IMR-90 (cell line): ENCODE data around the gene GABRD. TPM values are rescaled to one million over a fixed set of nuclear protein-coding genes. Genes with fewer than 3 reads are reported as not detected.

Experiments used
- ATAC-seq: fragments of 200-7000 bp; cut with Tn5 transposase; 2 replicates; pipeline ENCODE4 v1.9.1; 2020; ENCODE audit warnings: low read depth, mild to moderate bottlenecking, moderate library complexity
- BruUV-seq: library from RNA; stranded (reverse); fragments of 400-500 nt; replicated peaks from 2 replicates; lab custom pipeline; 2021; lab: Mats Ljungman, UMichigan
- CTCF ChIA-PET: fragments of 300-600 bp; formaldehyde crosslinking; extraction: SDS; loops from one replicate; lab custom pipeline; 2021; ENCODE audit warnings: antibody characterized with exemption; lab: Yijun Ruan, JAX
- POLR2A ChIA-PET: fragments of 300-600 bp; sonication (Branson Sonifier 250); formaldehyde crosslinking; loops from one replicate; lab custom pipeline; 2022; ENCODE audit warnings: antibody characterized with exemption; ENCODE audit not compliant: unreplicated experiment; lab: Charles Lee
- DNase-seq: peaks from one replicate; pipeline ENCODE4 v3.0.0; 2013
- H2AFZ ChIP-seq: replicated peaks from 2 replicates; pipeline ENCODE3; 2013; ENCODE audit warnings: low read length, mild to moderate bottlenecking; ENCODE audit not compliant: poor library complexity
- H2AK5ac ChIP-seq: 2 replicates; pipeline ENCODE4 v1.6.1; 2013; ENCODE audit warnings: low read depth, low read length, inconsistent platforms
- H2AK9ac ChIP-seq: replicated peaks from 2 replicates; pipeline ENCODE3; 2013; ENCODE audit warnings: mild to moderate bottlenecking, low read depth, low read length, moderate library complexity; ENCODE audit not compliant: poor library complexity
- H2BK120ac ChIP-seq: 2 replicates; pipeline ENCODE4 v1.6.1; 2013; ENCODE audit warnings: low read depth, low read length, inconsistent platforms
- H2BK15ac ChIP-seq: 3 replicates; pipeline ENCODE4 v1.6.1; 2013; ENCODE audit warnings: low read depth, low read length, inconsistent platforms
- H2BK20ac ChIP-seq: 2 replicates; pipeline ENCODE4 v1.6.1; 2013; ENCODE audit warnings: low read depth, mild to moderate bottlenecking, inconsistent platforms, low read length, moderate library complexity
- H2BK5ac ChIP-seq: 2 replicates; pipeline ENCODE4 v1.6.1; 2013; ENCODE audit warnings: mild to moderate bottlenecking, low read depth, low read length, inconsistent platforms; ENCODE audit not compliant: poor library complexity, severe bottlenecking
- H3K14ac ChIP-seq: replicated peaks from 2 replicates; pipeline ENCODE4 v1.6.1; 2013; ENCODE audit warnings: low read depth, low read length, inconsistent platforms
- H3K18ac ChIP-seq: 2 replicates; pipeline ENCODE4 v1.6.1; 2013; ENCODE audit warnings: low read depth, low read length, control low read depth
- H3K23ac ChIP-seq: 2 replicates; pipeline ENCODE4 v1.6.1; 2013; ENCODE audit warnings: low read depth, low read length, inconsistent platforms
- H3K27ac ChIP-seq: 2 replicates; pipeline ENCODE4 v1.5.1; 2013; ENCODE audit warnings: mild to moderate bottlenecking, control low read depth, low read length; ENCODE audit not compliant: insufficient read depth
- H3K27me3 ChIP-seq: 2 replicates; pipeline ENCODE4 v1.6.1; 2013; ENCODE audit warnings: low read length; ENCODE audit not compliant: control insufficient read depth, insufficient read depth
- H3K36me3 ChIP-seq: 2 replicates; pipeline ENCODE4 v1.6.1; 2013; ENCODE audit warnings: low read length, mixed read lengths; ENCODE audit not compliant: control insufficient read depth, insufficient read depth
- H3K4ac ChIP-seq: 2 replicates; pipeline ENCODE4 v1.6.1; 2013; ENCODE audit warnings: low read depth, low read length, inconsistent platforms
- H3K4me1 ChIP-seq: 2 replicates; pipeline ENCODE4 v1.6.1; 2013; ENCODE audit warnings: low read length, mixed read lengths; ENCODE audit not compliant: control insufficient read depth, insufficient read depth
- H3K4me2 ChIP-seq: 2 replicates; pipeline ENCODE4 v1.6.1; 2013; ENCODE audit warnings: low read depth, mild to moderate bottlenecking, control low read depth, low read length, moderate library complexity
- H3K4me3 ChIP-seq: 2 replicates; pipeline ENCODE4 v1.5.1; 2013; ENCODE audit warnings: low read depth, mild to moderate bottlenecking, control low read depth, low read length, moderate library complexity; ENCODE audit not compliant: insufficient read depth
- H3K56ac ChIP-seq: 2 replicates; pipeline ENCODE4 v1.6.1; 2013; ENCODE audit warnings: low read length, inconsistent platforms; ENCODE audit not compliant: insufficient read depth; ENCODE audit errors: extremely low read depth
- H3K79me1 ChIP-seq, 2 experiments: 2 replicates each; pipeline ENCODE4 v1.6.1; 2013; ENCODE audit warnings: low read length in 2 of 2, inconsistent platforms in 1 of 2, low read depth in 1 of 2
- H3K9ac ChIP-seq: 2 replicates; pipeline ENCODE4 v1.6.1; 2013; ENCODE audit warnings: low read depth, low read length, control low read depth
- H3K9me1 ChIP-seq: 2 replicates; pipeline ENCODE4 v1.6.1; 2013; ENCODE audit warnings: low read length, inconsistent platforms; ENCODE audit not compliant: insufficient read depth
- H3K9me3 ChIP-seq: 2 replicates; pipeline ENCODE4 v1.6.1; 2013; ENCODE audit warnings: low read length; ENCODE audit not compliant: control insufficient read depth, insufficient read depth
- H4K20me1 ChIP-seq: 2 replicates; pipeline ENCODE4 v1.6.1; 2013; ENCODE audit warnings: low read length, inconsistent platforms; ENCODE audit not compliant: insufficient read depth
- H4K5ac ChIP-seq: 2 replicates; pipeline ENCODE4 v1.6.1; 2013; ENCODE audit warnings: mild to moderate bottlenecking, low read depth, low read length, control low read depth
- H4K8ac ChIP-seq, 2 experiments: 2 replicates each; pipeline ENCODE4 v1.6.1; 2013; ENCODE audit warnings: low read depth in 2 of 2, low read length in 2 of 2, control low read depth in 1 of 2, inconsistent platforms in 1 of 2
- H4K91ac ChIP-seq: 2 replicates; pipeline ENCODE4 v1.6.1; 2013; ENCODE audit warnings: low read depth, low read length, inconsistent platforms; ENCODE audit not compliant: insufficient read depth
- BHLHE40 ChIP-seq: fragments of 150-350 bp; IDR thresholded peaks from 2 replicates; pipeline ENCODE4 v1.6.1; 2016; ENCODE audit warnings: mild to moderate bottlenecking, low read depth, low read length
- CEBPB ChIP-seq: IDR thresholded peaks from 2 replicates; pipeline ENCODE4 v1.6.1; 2012; ENCODE audit warnings: low read depth, low read length, improper control_type of control experiment
- CHD1 ChIP-seq: IDR thresholded peaks from 2 replicates; pipeline ENCODE4 v1.6.1; 2012; ENCODE audit warnings: low read depth, low read length, improper control_type of control experiment
- CTCF ChIP-seq: conservative IDR thresholded peaks from 2 replicates; pipeline ENCODE4 v1.5.1; 2012; ENCODE audit warnings: mild to moderate bottlenecking, low read depth, low read length, improper control_type of control experiment
- ELK1 ChIP-seq: fragments of 150-350 bp; IDR thresholded peaks from 2 replicates; pipeline ENCODE4 v1.6.1; 2016; ENCODE audit warnings: low read depth, mild to moderate bottlenecking, low read length, moderate library complexity, borderline replicate concordance
- FOS ChIP-seq: fragments of 150-350 bp; IDR thresholded peaks from 2 replicates; pipeline ENCODE4 v1.6.1; 2016; ENCODE audit warnings: low read depth, low read length
- MAFK ChIP-seq: IDR thresholded peaks from 2 replicates; pipeline ENCODE4 v1.6.1; 2012; ENCODE audit warnings: low read depth, low read length, improper control_type of control experiment
- MAZ ChIP-seq: IDR thresholded peaks from 2 replicates; pipeline ENCODE4 v1.6.1; 2012; ENCODE audit warnings: low read depth, mild to moderate bottlenecking, low read length, improper control_type of control experiment, moderate library complexity, borderline replicate concordance
- MXI1 ChIP-seq: IDR thresholded peaks from 2 replicates; pipeline ENCODE4 v1.6.1; 2012; ENCODE audit warnings: low read depth, mild to moderate bottlenecking, low read length, moderate library complexity, borderline replicate concordance
- NFE2L2 ChIP-seq: fragments of 150-350 bp; IDR thresholded peaks from 2 replicates; pipeline ENCODE4 v1.6.1; 2016; ENCODE audit warnings: low read depth, mild to moderate bottlenecking, low read length
- POLR2A ChIP-seq: IDR thresholded peaks from 2 replicates; pipeline ENCODE4 v1.6.1; 2012; ENCODE audit warnings: mild to moderate bottlenecking, low read depth, low read length
- RAD21 ChIP-seq: IDR thresholded peaks from 2 replicates; pipeline ENCODE4 v1.6.1; 2012; ENCODE audit warnings: low read length, improper control_type of control experiment
- RCOR1 ChIP-seq: IDR thresholded peaks from 2 replicates; pipeline ENCODE4 v1.6.1; 2012; ENCODE audit warnings: mild to moderate bottlenecking, low read length, improper control_type of control experiment; ENCODE audit not compliant: insufficient replicate concordance
- RFX5 ChIP-seq: IDR thresholded peaks from 2 replicates; pipeline ENCODE4 v1.8.0; 2012; ENCODE audit warnings: low read depth, mild to moderate bottlenecking, low read length, moderate library complexity
- SMC3 ChIP-seq: fragments of 150-350 bp; IDR thresholded peaks from 2 replicates; pipeline ENCODE4 v1.6.1; 2016; ENCODE audit warnings: low read depth, mild to moderate bottlenecking, antibody characterized with exemption, low read length, moderate library complexity
- USF2 ChIP-seq: fragments of 150-350 bp; IDR thresholded peaks from 2 replicates; pipeline ENCODE4 v1.6.1; 2017; ENCODE audit warnings: mild to moderate bottlenecking, antibody characterized with exemption, low read length, low read depth
- WGBS, 2 experiments: methylation state at CpG; one replicate each; pipeline versions ENCODE4 v1.1.5 to v1.1.7; 2013; ENCODE audit warnings: missing lambda C conversion rate in 2 of 2; ENCODE audit not compliant: insufficient read length in 1 of 2; ENCODE audit errors: extremely low coverage in 2 of 2; 5-methylcytosine and 5-hydroxymethylcytosine counted together
- dilution Hi-C: fragments of 300-500 bp; cut with HindIII; formaldehyde crosslinking; loops from one replicate; pipeline ENCODE4 v1.14.3; 2018; ENCODE audit warnings: low sequenced_read_pairs; ENCODE audit not compliant: unreplicated experiment
- in situ Hi-C: fragments of 300-500 bp; cut with MboI; formaldehyde crosslinking; loops from 3 replicates; pipeline ENCODE4 v1.14.3; 2019; ENCODE audit warnings: low sequenced_read_pairs, inconsistent platforms, mixed read lengths
- intact Hi-C: fragments of 100-400 bp; cut with micrococcal nuclease; formaldehyde crosslinking; loops from 2 replicates; pipeline ENCODE4 v1.10.0; 2022
- polyA plus RNA-seq, 3 experiments: library from polyadenylated mRNA; depleted of rRNA; stranded (reverse); fragments of >200 nt; gene quantifications; 2 replicates each; pipeline ENCODE4 v1.2.3, GENCODE V29; 2012; ENCODE audit warnings: low replicate concordance in 1 of 3
- total RNA-seq: library from RNA; depleted of rRNA; stranded (reverse); fragments of >200 nt; gene quantifications from 2 replicates; pipeline ENCODE4 v1.2.3, GENCODE V29; 2012

Gene GABRD
- total and polyA plus RNA-seq, 2 of the 4 experiments (the other 2 are of a cell fraction): not detected

GRCh38 chr1:2061065-2061778 lies 42.1 kb downstream of the GABRD start:
- Histone ChIP-seq H3K14ac (no peak overlapping the region), H2AK9ac (no peak overlapping the region), H2AFZ (no peak overlapping the region), H2BK15ac (no peak overlapping the region), H3K56ac (no peak overlapping the region), H4K5ac (no peak overlapping the region), H3K9me1 (no peaks in the 10 kb centered on the region), H4K20me1 (no peaks in the 10 kb centered on the region), H2BK20ac (no peak overlapping the region), H2BK5ac (no peak overlapping the region), H2AK5ac (no peak overlapping the region), H3K4me2 (no peak overlapping the region), H3K23ac (no peak overlapping the region), H2BK120ac (no peak overlapping the region), H3K27me3 (peaks cover 1% of the 10 kb centered on the region), H3K79me1 (no peaks in the 10 kb centered on the region), H3K4me1 (no peaks in the 10 kb centered on the region), H4K8ac (no peak overlapping the region), H3K27ac (no peak overlapping the region), H3K36me3 (no peaks in the 10 kb centered on the region), H4K91ac (no peak overlapping the region), H3K9ac (no peak overlapping the region), H3K4ac (no peak overlapping the region), H3K9me3 (no peaks in the 10 kb centered on the region; the same call in 1 of the 2 replicates), H3K4me3 (no peak overlapping the region), H3K18ac (no peak overlapping the region)
- ATAC-seq: no peak
- TF ChIP-seq NFE2L2: no peak
- TF ChIP-seq CEBPB: no peak
- no peak for TF ChIP-seq MAZ
- no peak for TF ChIP-seq RFX5
- TF ChIP-seq CTCF: no peak
- TF ChIP-seq BHLHE40: no peak
- TF ChIP-seq FOS: no peak
- TF ChIP-seq USF2: no peak
- TF ChIP-seq RCOR1: no peak
- TF ChIP-seq POLR2A: no peak
- TF ChIP-seq SMC3: no peak
- no peak for TF ChIP-seq ELK1
- TF ChIP-seq MAFK: no peak
- no peak for TF ChIP-seq CHD1
- TF ChIP-seq MXI1: no peak
- no peak for TF ChIP-seq RAD21
- intact Hi-C loops: no loop called here
- dilution Hi-C loops: no loop called here
- in situ Hi-C loops: no loop called here
- WGBS, 2 experiments: 74% methylated on average over 16 of the region's 28 CpGs; no CpG with 5 or more reads in 1 of the 2 experiments
- POLR2A ChIA-PET: no interaction called here
- DNase-seq: no peak
- no TSS peak for BruUV-seq
- CTCF ChIA-PET: no interaction called here
